ENCODE results near the gene ITGB5.

The ITGB5 gene

DNA sequence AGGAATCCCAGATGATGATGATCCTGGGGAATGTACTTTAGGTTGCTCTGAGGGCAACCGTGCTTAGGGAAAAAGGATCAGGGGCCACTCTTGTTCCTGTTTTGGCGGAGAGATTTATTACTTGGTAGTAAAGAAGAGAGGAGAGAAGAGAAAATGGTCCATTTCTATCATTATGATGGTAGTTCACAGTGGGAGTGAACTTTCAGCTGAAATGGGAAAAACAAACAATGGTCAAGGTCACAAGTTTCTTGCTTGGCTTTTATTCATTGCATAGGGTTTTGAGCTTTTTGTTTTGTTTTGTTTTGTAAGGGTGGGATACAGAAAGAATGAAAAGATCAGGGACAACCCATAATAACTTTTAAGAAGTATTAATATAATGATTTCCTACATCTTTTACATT is 164.6 kb downstream of the ITGB5 start:
- no peak for TF ChIP-seq POLR2AphosphoS5 (IDR thresholded peaks at IDR 0.05; ENCODE audit: low read depth, low read length)

DNA sequence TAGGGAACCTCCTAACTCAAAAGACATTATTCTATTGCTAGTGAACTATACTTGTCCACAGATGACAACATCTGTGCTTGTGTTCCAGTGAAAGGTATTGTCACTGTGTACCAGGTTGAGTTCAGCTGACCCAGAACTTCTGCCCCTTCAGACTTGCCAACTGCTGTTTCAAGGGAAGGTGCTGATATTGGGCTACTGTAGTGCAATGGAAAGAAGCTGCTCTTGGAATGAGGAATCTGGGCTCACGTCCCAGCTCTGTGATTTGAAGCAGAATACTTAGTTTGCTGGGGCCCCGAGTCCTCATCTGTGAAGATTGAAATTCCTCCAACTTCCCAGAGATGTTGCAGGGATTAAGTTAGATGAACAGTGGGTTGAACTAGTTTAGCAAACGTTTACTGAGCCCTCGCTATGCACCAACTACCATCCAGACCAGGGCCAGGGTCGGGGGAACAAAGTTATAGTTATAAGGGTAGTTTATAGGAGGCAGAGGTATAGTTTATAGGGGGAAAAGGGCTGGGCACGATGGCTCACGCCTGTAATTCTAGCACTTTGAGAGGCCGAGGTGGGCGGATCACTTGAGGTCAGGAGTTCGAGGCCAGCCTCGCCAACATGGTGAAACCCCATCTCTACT is 172.8 kb downstream of the ITGB5 start:
- TF ChIP-seq TAF1 (IDR thresholded peaks at IDR 0.05; ENCODE audit: borderline replicate concordance, insufficient read depth, low read length) (no peak), POLR2AphosphoS5 (IDR thresholded peaks at IDR 0.05; ENCODE audit: low read depth, low read length) (no peak), FOXP2 (optimal IDR thresholded peaks at IDR 0.05; ENCODE audit: borderline replicate concordance, extremely low read depth, extremely low read length, insufficient read depth) (no peak), SIN3A (IDR thresholded peaks at IDR 0.05; ENCODE audit: borderline replicate concordance, insufficient read depth, low read length) (no peak)
- TF ChIP-seq, protein P1, sequence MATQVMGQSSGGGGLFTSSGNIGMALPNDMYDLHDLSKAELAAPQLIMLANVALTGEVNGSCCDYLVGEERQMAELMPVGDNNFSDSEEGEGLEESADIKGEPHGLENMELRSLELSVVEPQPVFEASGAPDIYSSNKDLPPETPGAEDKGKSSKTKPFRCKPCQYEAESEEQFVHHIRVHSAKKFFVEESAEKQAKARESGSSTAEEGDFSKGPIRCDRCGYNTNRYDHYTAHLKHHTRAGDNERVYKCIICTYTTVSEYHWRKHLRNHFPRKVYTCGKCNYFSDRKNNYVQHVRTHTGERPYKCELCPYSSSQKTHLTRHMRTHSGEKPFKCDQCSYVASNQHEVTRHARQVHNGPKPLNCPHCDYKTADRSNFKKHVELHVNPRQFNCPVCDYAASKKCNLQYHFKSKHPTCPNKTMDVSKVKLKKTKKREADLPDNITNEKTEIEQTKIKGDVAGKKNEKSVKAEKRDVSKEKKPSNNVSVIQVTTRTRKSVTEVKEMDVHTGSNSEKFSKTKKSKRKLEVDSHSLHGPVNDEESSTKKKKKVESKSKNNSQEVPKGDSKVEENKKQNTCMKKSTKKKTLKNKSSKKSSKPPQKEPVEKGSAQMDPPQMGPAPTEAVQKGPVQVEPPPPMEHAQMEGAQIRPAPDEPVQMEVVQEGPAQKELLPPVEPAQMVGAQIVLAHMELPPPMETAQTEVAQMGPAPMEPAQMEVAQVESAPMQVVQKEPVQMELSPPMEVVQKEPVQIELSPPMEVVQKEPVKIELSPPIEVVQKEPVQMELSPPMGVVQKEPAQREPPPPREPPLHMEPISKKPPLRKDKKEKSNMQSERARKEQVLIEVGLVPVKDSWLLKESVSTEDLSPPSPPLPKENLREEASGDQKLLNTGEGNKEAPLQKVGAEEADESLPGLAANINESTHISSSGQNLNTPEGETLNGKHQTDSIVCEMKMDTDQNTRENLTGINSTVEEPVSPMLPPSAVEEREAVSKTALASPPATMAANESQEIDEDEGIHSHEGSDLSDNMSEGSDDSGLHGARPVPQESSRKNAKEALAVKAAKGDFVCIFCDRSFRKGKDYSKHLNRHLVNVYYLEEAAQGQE (IDR thresholded peaks at IDR 0.05; ENCODE audit: insufficient read depth in 1 of 2, low read depth in 2 of 2, low read length in 2 of 2), result no peak

Measured in PFSK-1 (cell line).